K562 (cell line): ENCODE measurements around the gene GPN3. TPM values are rescaled to one million over a fixed set of nuclear protein-coding genes. Genes with fewer than 3 reads are reported as not detected.

ENCODE experiments used
- ATAC-seq: fragments of 200-7000 bp; cut with Tn5 transposase; 3 replicates; pipeline ENCODE4 v1.9.1; 2020; ENCODE audit warnings: moderate library complexity
- BruUV-seq: library from RNA; stranded (reverse); fragments of 400-500 nt; replicated peaks from 2 replicates; lab custom pipeline; 2021; lab: Mats Ljungman, UMichigan
- CTCF ChIA-PET: fragments of 300-600 bp; formaldehyde crosslinking; extraction: SDS; loops from one replicate; lab custom pipeline; 2021; ENCODE audit warnings: low intra/inter-chr PET ratio; lab: Yijun Ruan, JAX
- POLR2A ChIA-PET: fragments of 300-600, 350-650 bp; sonication (Branson Sonifier 250); formaldehyde crosslinking; extraction: SDS; loops from one replicate; lab custom pipeline; 2021; ENCODE audit warnings: antibody characterized with exemption, inconsistent platforms; lab: Yijun Ruan, JAX
- DNase-seq, 4 experiments: peaks; one replicate each; pipeline versions ENCODE4 v3.0.0 to v3.0.0-alpha.2; 2011 to 2018; ENCODE audit warnings: low spot score in 3 of 4, mixed read lengths in 3 of 4; ENCODE audit errors: extremely low read depth in 1 of 4
- FAIRE-seq: peaks from 2 replicates; lab custom pipeline; 2011; peaks lifted over from hg19 to GRCh38; lab: Jason Lieb, UNC
- H2AFZ ChIP-seq: 2 replicates; pipeline ENCODE4 v1.6.0; 2011; ENCODE audit warnings: low read depth, low read length, control low read depth, inconsistent platforms
- H3K27ac ChIP-seq: fragments of 200-600 bp; 3 replicates; pipeline ENCODE4 v1.8.0; 2011; ENCODE audit warnings: low read depth, mild to moderate bottlenecking, control low read depth, inconsistent platforms, low read length, moderate library complexity, mixed read lengths; ENCODE audit errors: extremely low read depth
- H3K27me3 ChIP-seq, 2 experiments: fragments of 300-600 bp in 1 of 2; 2 replicates in 1 of 2; 3 replicates in 1 of 2; pipeline versions ENCODE4 v1.6.0 to v1.8.0; 2011; ENCODE audit warnings: inconsistent platforms in 2 of 2, low read length in 2 of 2, mild to moderate bottlenecking in 1 of 2, mixed read lengths in 1 of 2, moderate library complexity in 1 of 2; ENCODE audit not compliant: control insufficient read depth in 2 of 2, insufficient read depth in 2 of 2
- H3K36me3 ChIP-seq: fragments of 300-600 bp; 3 replicates; pipeline ENCODE4 v1.8.0; 2011; ENCODE audit warnings: mild to moderate bottlenecking, low read length, inconsistent platforms; ENCODE audit not compliant: control insufficient read depth, insufficient read depth
- H3K4me1 ChIP-seq, 2 experiments: fragments of 200-600 bp in 1 of 2; replicated peaks in 1 of 2; 2 replicates in 1 of 2; 3 replicates in 1 of 2; pipeline versions ENCODE4 v1.5.1 to v1.8.0; 2011; ENCODE audit warnings: inconsistent platforms in 2 of 2, low read length in 2 of 2, mild to moderate bottlenecking in 1 of 2, mixed read lengths in 1 of 2, moderate library complexity in 1 of 2; ENCODE audit not compliant: control insufficient read depth in 2 of 2, insufficient read depth in 2 of 2
- H3K4me2 ChIP-seq: 2 replicates; pipeline ENCODE4 v1.6.1; 2011; ENCODE audit warnings: low read length, control low read depth, inconsistent platforms, mixed read lengths; ENCODE audit not compliant: insufficient read depth
- H3K4me3 ChIP-seq: fragments of 200-600 bp; sonication (generic), shearing (Covaris generic); 2 replicates; pipeline ENCODE4 v1.5.1; 2016; ENCODE audit warnings: control low read depth, inconsistent platforms
- H3K79me2 ChIP-seq: fragments of 200-600 bp; 3 replicates; pipeline ENCODE4 v1.8.0; 2011; ENCODE audit warnings: low read length, inconsistent platforms; ENCODE audit not compliant: control insufficient read depth, insufficient read depth
- H3K9ac ChIP-seq, 2 experiments: 2 replicates each; pipeline versions ENCODE4 v1.6.0 to v1.6.1; 2011; ENCODE audit warnings: low read depth in 2 of 2, low read length in 2 of 2, control low read depth in 1 of 2, inconsistent platforms in 1 of 2, mild to moderate bottlenecking in 1 of 2, mixed read lengths in 1 of 2; ENCODE audit not compliant: insufficient read depth in 1 of 2
- H3K9me1 ChIP-seq: one replicate; pipeline ENCODE4 v1.6.0; 2011; ENCODE audit warnings: inconsistent platforms, mild to moderate bottlenecking, low read length, moderate library complexity; ENCODE audit not compliant: control insufficient read depth, insufficient read depth
- H3K9me3 ChIP-seq: replicated peaks from 2 replicates; pipeline ENCODE4 v1.5.1; 2011; ENCODE audit warnings: low read depth, low read length, inconsistent platforms; ENCODE audit not compliant: control insufficient read depth, insufficient read depth
- H4K20me1 ChIP-seq: replicated peaks from 2 replicates; pipeline ENCODE4 v1.6.1; 2011; ENCODE audit warnings: low read length, inconsistent platforms, mixed read lengths; ENCODE audit not compliant: control insufficient read depth, insufficient read depth
- ARID1B ChIP-seq: fragments of 450-650 bp; IDR thresholded peaks from 2 replicates; pipeline ENCODE4 v1.6.1; 2016; ENCODE audit warnings: antibody characterized with exemption, mild to moderate bottlenecking, inconsistent platforms
- CCAR2 ChIP-seq: fragments of 200-400 bp; formaldehyde crosslinking; IDR thresholded peaks from 2 replicates; pipeline ENCODE4 v1.6.1; 2017; ENCODE audit warnings: mild to moderate bottlenecking, low read depth, low read length
- CEBPG ChIP-seq, 3 experiments: fragments of 200-800 bp in 1 of 3; sonication (Bioruptor generic) in 1 of 3; sonication (generic) in 1 of 3; formaldehyde crosslinking in 1 of 3; IDR thresholded peaks in 2 of 3; conservative IDR thresholded peaks in 1 of 3; 2 replicates each; pipeline versions ENCODE4 v1.6.1 to v1.8.0; 2016 to 2022; ENCODE audit warnings: missing compliant biosample characterization in 2 of 3, missing genetic modification characterization in 2 of 3, mild to moderate bottlenecking in 1 of 3, missing genetic modification reagents in 1 of 3
- COPS2 ChIP-seq: fragments of 450-650 bp; conservative IDR thresholded peaks from 2 replicates; pipeline ENCODE4 v1.6.1; 2016; ENCODE audit warnings: mild to moderate bottlenecking, moderate library complexity
- CREM ChIP-seq: IDR thresholded peaks from 2 replicates; pipeline ENCODE4 v1.6.1; 2014; ENCODE audit warnings: antibody characterized with exemption, low read depth
- EZH2 ChIP-seq: IDR thresholded peaks from 2 replicates; pipeline ENCODE4 v1.6.1; 2012; ENCODE audit warnings: low read depth, mild to moderate bottlenecking, inconsistent platforms, low read length, borderline replicate concordance
- GABPB1 ChIP-seq: sonication (generic); formaldehyde crosslinking; IDR thresholded peaks from 2 replicates; pipeline ENCODE4 v1.8.0; 2022; ENCODE audit warnings: mild to moderate bottlenecking, missing genetic modification reagents
- IRF2 ChIP-seq: sonication (generic); formaldehyde crosslinking; IDR thresholded peaks from 2 replicates; pipeline ENCODE4 v1.8.1; 2022; ENCODE audit warnings: mild to moderate bottlenecking, missing genetic modification reagents
- IRF9 ChIP-seq: fragments of 450-650 bp; IDR thresholded peaks from 2 replicates; pipeline ENCODE4 v1.6.1; 2016; ENCODE audit warnings: missing biosample characterization, missing genetic modification characterization
- NUFIP1 ChIP-seq: fragments of 450-650 bp; IDR thresholded peaks from 2 replicates; pipeline ENCODE4 v1.6.1; 2018; ENCODE audit not compliant: partially characterized antibody
- POLR2H ChIP-seq: IDR thresholded peaks from 2 replicates; pipeline ENCODE4 v1.6.1; 2016; ENCODE audit warnings: missing genetic modification characterization, low read depth, mild to moderate bottlenecking, control low read depth, missing compliant biosample characterization, moderate library complexity
- RBM25 ChIP-seq: fragments of 200-400 bp; formaldehyde crosslinking; IDR thresholded peaks from 2 replicates; pipeline ENCODE4 v1.6.1; 2018; ENCODE audit warnings: low read length, low read depth, moderate library complexity; ENCODE audit not compliant: severe bottlenecking
- RCOR1 ChIP-seq, 2 experiments: IDR thresholded peaks; 2 replicates each; pipeline ENCODE4 v1.6.1; 2012; ENCODE audit warnings: low read depth in 2 of 2, low read length in 2 of 2, borderline replicate concordance in 1 of 2, improper control_type of control experiment in 1 of 2
- SMAD1 ChIP-seq: fragments of 150-350 bp; IDR thresholded peaks from 2 replicates; pipeline ENCODE4 v1.6.1; 2014; ENCODE audit warnings: low read length, low read depth; ENCODE audit not compliant: partially characterized antibody
- ZNF695 ChIP-seq: fragments of 450-650 bp; formaldehyde crosslinking; IDR thresholded peaks from 2 replicates; pipeline ENCODE4 v1.4.0; 2020; ENCODE audit warnings: mild to moderate bottlenecking, moderate library complexity
- WGBS: fragments of 100-300 bp; shearing (Covaris generic); methylation state at CpG from one replicate; pipeline ENCODE4 v1.1.6; 2016; ENCODE audit warnings: low coverage, mixed read lengths; ENCODE audit not compliant: insufficient coverage; ENCODE audit errors: missing lambda C conversion rate; 5-methylcytosine and 5-hydroxymethylcytosine counted together
- in situ Hi-C: fragments of 300-500 bp; cut with MboI; formaldehyde crosslinking; loops from 4 replicates; pipeline ENCODE4 v1.15.0; 2018; ENCODE audit warnings: inconsistent platforms, mixed read lengths
- intact Hi-C: fragments of 100-400 bp; cut with micrococcal nuclease; formaldehyde crosslinking; loops from 2 replicates; pipeline ENCODE4 v1.14.2; 2022
- polyA plus RNA-seq, 8 experiments: library from polyadenylated mRNA; depleted of rRNA in 4 of 8; stranded (reverse) in 5 of 8; unstranded in 3 of 8; fragments of >200 nt; fragmentation: Nextera tagmentation in 2 of 8; fragmentation: Illumina TruSeq in 1 of 8; extraction: Ambion mirVana in 2 of 8; extraction: Trizol in 1 of 8; gene quantifications; 2 replicates each; pipeline versions ENCODE4 v1.2.1 to v1.2.3, GENCODE V29; 2011 to 2014; ENCODE audit warnings: inconsistent platforms in 1 of 8, missing spikeins in 1 of 8
- total RNA-seq, 7 experiments: library from RNA; depleted of rRNA in 6 of 7; stranded (reverse); fragments of >200 nt in 6 of 7; fragmentation: Illumina TruSeq in 2 of 7; extraction: Trizol in 2 of 7; gene quantifications; 2 replicates each; pipeline versions ENCODE4 v1.2.1 to v1.2.3, GENCODE V29; 2011 to 2021; ENCODE audit warnings: low replicate concordance in 1 of 7
- TF ChIP-seq, protein P1 (sequence below): IDR thresholded peaks from 3 replicates; pipeline ENCODE4 v1.6.1; 2011; ENCODE audit warnings: borderline replicate concordance, mild to moderate bottlenecking, moderate library complexity; ENCODE audit not compliant: insufficient read length; ENCODE audit errors: extremely low read depth

GPN3 gene
- total and polyA plus RNA-seq, 9 of the 15 experiments (the other 6 are each of a cell fraction or from before 2014, with no cell fraction given), result 35.8 to 123 (median 64.2) TPM

- TF ChIP-seq SMAD1 (no peak), ARID1B (peak; percentile 49), NUFIP1 (no peak), CEBPG (CRISPR knock-in tag; IDR thresholded peaks at IDR 0.05) (no peak), CEBPG (tag; conservative IDR thresholded peaks at IDR 0.05 in 1 of 2, IDR thresholded peaks at IDR 0.05 in 1 of 2) (no peak)
- TF ChIP-seq, protein P1, sequence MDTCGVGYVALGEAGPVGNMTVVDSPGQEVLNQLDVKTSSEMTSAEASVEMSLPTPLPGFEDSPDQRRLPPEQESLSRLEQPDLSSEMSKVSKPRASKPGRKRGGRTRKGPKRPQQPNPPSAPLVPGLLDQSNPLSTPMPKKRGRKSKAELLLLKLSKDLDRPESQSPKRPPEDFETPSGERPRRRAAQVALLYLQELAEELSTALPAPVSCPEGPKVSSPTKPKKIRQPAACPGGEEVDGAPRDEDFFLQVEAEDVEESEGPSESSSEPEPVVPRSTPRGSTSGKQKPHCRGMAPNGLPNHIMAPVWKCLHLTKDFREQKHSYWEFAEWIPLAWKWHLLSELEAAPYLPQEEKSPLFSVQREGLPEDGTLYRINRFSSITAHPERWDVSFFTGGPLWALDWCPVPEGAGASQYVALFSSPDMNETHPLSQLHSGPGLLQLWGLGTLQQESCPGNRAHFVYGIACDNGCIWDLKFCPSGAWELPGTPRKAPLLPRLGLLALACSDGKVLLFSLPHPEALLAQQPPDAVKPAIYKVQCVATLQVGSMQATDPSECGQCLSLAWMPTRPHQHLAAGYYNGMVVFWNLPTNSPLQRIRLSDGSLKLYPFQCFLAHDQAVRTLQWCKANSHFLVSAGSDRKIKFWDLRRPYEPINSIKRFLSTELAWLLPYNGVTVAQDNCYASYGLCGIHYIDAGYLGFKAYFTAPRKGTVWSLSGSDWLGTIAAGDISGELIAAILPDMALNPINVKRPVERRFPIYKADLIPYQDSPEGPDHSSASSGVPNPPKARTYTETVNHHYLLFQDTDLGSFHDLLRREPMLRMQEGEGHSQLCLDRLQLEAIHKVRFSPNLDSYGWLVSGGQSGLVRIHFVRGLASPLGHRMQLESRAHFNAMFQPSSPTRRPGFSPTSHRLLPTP, result no peak
Observed at GRCh38 chr12:110426406-110426805, 41.7 kb downstream of the GPN3 start (continued).

DNA sequence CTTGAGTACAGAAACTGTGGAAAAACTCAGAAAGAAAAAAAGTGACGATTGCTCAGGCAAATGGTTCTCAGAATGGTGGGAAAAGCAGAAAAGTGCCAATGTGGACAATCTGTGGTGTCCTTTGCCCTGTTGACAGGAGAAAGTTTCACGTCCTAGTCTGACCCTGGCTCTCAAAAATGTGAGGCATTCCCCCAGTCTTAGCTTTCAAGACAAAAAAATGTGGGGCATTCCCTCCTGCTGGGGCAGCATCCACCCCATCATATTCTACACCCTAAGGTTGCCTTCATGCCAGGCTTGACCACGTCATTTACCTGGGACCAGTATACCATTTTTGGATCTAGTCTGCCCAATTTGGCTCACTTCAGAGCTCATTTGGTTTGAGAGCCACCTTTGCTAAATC lies 43.8 kb downstream of the GPN3 start:
- Histone ChIP-seq H2AFZ (no peak overlapping the region), H3K79me2 (no peaks in the 10 kb centered on the region), H4K20me1 (no peaks in the 10 kb centered on the region), H3K4me3 (no peak overlapping the region), H3K27me3 (no peaks in the 10 kb centered on the region), H3K4me2 (no peak overlapping the region), H3K9me3 (no peaks in the 10 kb centered on the region), H3K27ac (no peak overlapping the region), H3K4me1 (peaks cover 23 to 25% of the 10 kb centered on the region in 2 experiments; a peak in 4 of 5 replicates), H3K9ac (no peak overlapping the region), H3K9me1 (no peaks in the 10 kb centered on the region), H3K36me3 (no peaks in the 10 kb centered on the region)
- in situ Hi-C loops, result loop anchor here (10.0 kb wide), 1 partner anchor 319 kb away; no protein-coding TSS in a partner anchor
- CTCF ChIA-PET, result no interaction called here
- BruUV-seq, result no TSS peak
- 55% methylated on average over 3 of the region's 3 CpGs for WGBS
- DNase-seq (no peak), FAIRE-seq (no peak), ATAC-seq (no peak)
- intact Hi-C loops, result no loop called here
- POLR2A ChIA-PET, result interaction anchor here (1.2 kb wide), 1 partner anchor 19 kb away, joined by 3 read pairs; no protein-coding TSS in a partner anchor
- no peak for TF ChIP-seq COPS2
- no peak for TF ChIP-seq RBM25
- no peak for TF ChIP-seq CCAR2
- no peak for TF ChIP-seq IRF2
- TF ChIP-seq IRF9 (tag), result no peak
- no peak for TF ChIP-seq RCOR1 (IDR thresholded peaks at IDR 0.05; ENCODE audit: borderline replicate concordance in 1 of 2, low read depth in 2 of 2, low read length in 2 of 2)
- no peak for TF ChIP-seq EZH2
- no peak for TF ChIP-seq ZNF695 (CRISPR knock-in tag)
- no peak for TF ChIP-seq CREM
- TF ChIP-seq GABPB1, result no peak
- no peak for TF ChIP-seq POLR2H (tag)
